ENCODE results near the gene CSTA.
A peak's percentile ranks its signal among the peaks of the same experiment; 100 is the strongest.

CSTA gene
- 0 to 0.19 (median 0) reads per million in 3 donors for total RNA-seq

- Histone ChIP-seq H3K27me3 (replicated peaks; ENCODE audit: control insufficient read depth, insufficient read depth, low read length, poor library complexity, severe bottlenecking) (no peaks in the 10 kb centered on the region), H3K27ac (ENCODE audit: insufficient read depth, low read length, poor library complexity, severe bottlenecking) (no peak within 1 kb of the TSS), H3K4me3 (ENCODE audit: insufficient read depth, low read depth, low read length, poor library complexity, severe bottlenecking) (no peak within 1 kb of the TSS), H3K36me3 (ENCODE audit: control insufficient read depth, insufficient read depth, low read length) (no peaks in the 10 kb centered on the region), H3K9me3 (ENCODE audit: control insufficient read depth, low read length) (no peaks in the 10 kb centered on the region), H3K4me1 (ENCODE audit: control insufficient read depth, insufficient read depth, low read length, poor library complexity, severe bottlenecking) (peaks cover 9% of the 10 kb centered on the region)
- DNase-seq = no peak
These were observed at the start of gene CSTA for GRCh38 chr3:122324871-122325323. CSTA (plus strand) TSS chr3:122325248; CDS start chr3:122325293, 45 bp downstream.

- DNase-seq = no peak
- Histone ChIP-seq H3K36me3 (ENCODE audit: control insufficient read depth, insufficient read depth, low read length) (no peaks in the 10 kb centered on the region), H3K27ac (ENCODE audit: insufficient read depth, low read length, poor library complexity, severe bottlenecking) (no peak overlapping the region)
These were observed 43.2 kb upstream of the CSTA start for GRCh38 chr3:122281891-122282290.

GRCh38 chr3:122283796-122284445 lies 41.1 kb upstream of the CSTA start:
- Histone ChIP-seq H3K4me1 (ENCODE audit: control insufficient read depth, insufficient read depth, low read length, poor library complexity, severe bottlenecking) (no peaks in the 10 kb centered on the region), H3K9me3 (ENCODE audit: control insufficient read depth, low read length) (no peaks in the 10 kb centered on the region), H3K4me3 (ENCODE audit: insufficient read depth, low read depth, low read length, poor library complexity, severe bottlenecking) (no peak overlapping the region), H3K36me3 (ENCODE audit: control insufficient read depth, insufficient read depth, low read length) (no peaks in the 10 kb centered on the region), H3K27ac (ENCODE audit: insufficient read depth, low read length, poor library complexity, severe bottlenecking) (no peak overlapping the region), H3K27me3 (replicated peaks; ENCODE audit: control insufficient read depth, insufficient read depth, low read length, poor library complexity, severe bottlenecking) (no peaks in the 10 kb centered on the region)
- DNase-seq = no peak

More at GRCh38 chr3:122281891-122282290, 43.2 kb upstream of the CSTA start:
- no peaks in the 10 kb centered on the region for H3K27me3 ChIP-seq (replicated peaks; ENCODE audit: control insufficient read depth, insufficient read depth, low read length, poor library complexity, severe bottlenecking)
- no peak overlapping the region for H3K4me3 ChIP-seq (ENCODE audit: insufficient read depth, low read depth, low read length, poor library complexity, severe bottlenecking)
- H3K4me1 ChIP-seq (ENCODE audit: control insufficient read depth, insufficient read depth, low read length, poor library complexity, severe bottlenecking) = no peaks in the 10 kb centered on the region
- H3K9me3 ChIP-seq (ENCODE audit: control insufficient read depth, low read length) = no peaks in the 10 kb centered on the region

GRCh38 chr3:122284486-122284885 lies 40.6 kb upstream of the CSTA start:
- Histone ChIP-seq H3K4me3 (ENCODE audit: insufficient read depth, low read depth, low read length, poor library complexity, severe bottlenecking) (no peak overlapping the region), H3K27me3 (replicated peaks; ENCODE audit: control insufficient read depth, insufficient read depth, low read length, poor library complexity, severe bottlenecking) (no peaks in the 10 kb centered on the region), H3K4me1 (ENCODE audit: control insufficient read depth, insufficient read depth, low read length, poor library complexity, severe bottlenecking) (peaks cover 2% of the 10 kb centered on the region), H3K27ac (ENCODE audit: insufficient read depth, low read length, poor library complexity, severe bottlenecking) (no peak overlapping the region), H3K36me3 (ENCODE audit: control insufficient read depth, insufficient read depth, low read length) (no peaks in the 10 kb centered on the region), H3K9me3 (ENCODE audit: control insufficient read depth, low read length) (no peaks in the 10 kb centered on the region)
- no peak for DNase-seq

- peaks cover 8% of the 10 kb centered on the region for H3K4me1 ChIP-seq (ENCODE audit: control insufficient read depth, insufficient read depth, low read length, poor library complexity, severe bottlenecking)
- no peaks in the 10 kb centered on the region for H3K9me3 ChIP-seq (ENCODE audit: control insufficient read depth, low read length)
- H3K4me3 ChIP-seq (ENCODE audit: insufficient read depth, low read depth, low read length, poor library complexity, severe bottlenecking) = no peak overlapping the region
- no peak for DNase-seq
- H3K36me3 ChIP-seq (ENCODE audit: control insufficient read depth, insufficient read depth, low read length) = no peaks in the 10 kb centered on the region
- H3K27ac ChIP-seq (ENCODE audit: insufficient read depth, low read length, poor library complexity, severe bottlenecking) = no peak overlapping the region
- H3K27me3 ChIP-seq (replicated peaks; ENCODE audit: control insufficient read depth, insufficient read depth, low read length, poor library complexity, severe bottlenecking) = no peaks in the 10 kb centered on the region
These were observed 30.7 kb upstream of the CSTA start for GRCh38 chr3:122294359-122294758.

GRCh38 chr3:122295266-122296062 lies 29.6 kb upstream of the CSTA start:
- Histone ChIP-seq H3K27me3 (replicated peaks; ENCODE audit: control insufficient read depth, insufficient read depth, low read length, poor library complexity, severe bottlenecking) (no peaks in the 10 kb centered on the region), H3K36me3 (ENCODE audit: control insufficient read depth, insufficient read depth, low read length) (no peaks in the 10 kb centered on the region), H3K4me3 (ENCODE audit: insufficient read depth, low read depth, low read length, poor library complexity, severe bottlenecking) (no peak overlapping the region), H3K9me3 (ENCODE audit: control insufficient read depth, low read length) (no peaks in the 10 kb centered on the region), H3K4me1 (ENCODE audit: control insufficient read depth, insufficient read depth, low read length, poor library complexity, severe bottlenecking) (peaks cover 4% of the 10 kb centered on the region), H3K27ac (ENCODE audit: insufficient read depth, low read length, poor library complexity, severe bottlenecking) (no peak overlapping the region)
- no peak for DNase-seq

GRCh38 chr3:122298239-122298638 lies 26.8 kb upstream of the CSTA start:
- no peaks in the 10 kb centered on the region for H3K9me3 ChIP-seq (ENCODE audit: control insufficient read depth, low read length)
- H3K36me3 ChIP-seq (ENCODE audit: control insufficient read depth, insufficient read depth, low read length) = no peaks in the 10 kb centered on the region
- peaks cover 4% of the 10 kb centered on the region for H3K4me1 ChIP-seq (ENCODE audit: control insufficient read depth, insufficient read depth, low read length, poor library complexity, severe bottlenecking)
- no peak overlapping the region for H3K4me3 ChIP-seq (ENCODE audit: insufficient read depth, low read depth, low read length, poor library complexity, severe bottlenecking)
- no peaks in the 10 kb centered on the region for H3K27me3 ChIP-seq (replicated peaks; ENCODE audit: control insufficient read depth, insufficient read depth, low read length, poor library complexity, severe bottlenecking)
- no peak for DNase-seq
- no peak overlapping the region for H3K27ac ChIP-seq (ENCODE audit: insufficient read depth, low read length, poor library complexity, severe bottlenecking)

GRCh38 chr3:122299215-122299614 lies 25.8 kb upstream of the CSTA start:
- Histone ChIP-seq H3K27me3 (replicated peaks; ENCODE audit: control insufficient read depth, insufficient read depth, low read length, poor library complexity, severe bottlenecking) (no peaks in the 10 kb centered on the region), H3K36me3 (ENCODE audit: control insufficient read depth, insufficient read depth, low read length) (no peaks in the 10 kb centered on the region), H3K4me3 (ENCODE audit: insufficient read depth, low read depth, low read length, poor library complexity, severe bottlenecking) (no peak overlapping the region), H3K9me3 (ENCODE audit: control insufficient read depth, low read length) (no peaks in the 10 kb centered on the region), H3K4me1 (ENCODE audit: control insufficient read depth, insufficient read depth, low read length, poor library complexity, severe bottlenecking) (peaks cover 4% of the 10 kb centered on the region), H3K27ac (ENCODE audit: insufficient read depth, low read length, poor library complexity, severe bottlenecking) (no peak overlapping the region)
- no peak for DNase-seq

- Histone ChIP-seq H3K36me3 (ENCODE audit: control insufficient read depth, insufficient read depth, low read length) (no peaks in the 10 kb centered on the region), H3K9me3 (ENCODE audit: control insufficient read depth, low read length) (no peaks in the 10 kb centered on the region), H3K4me1 (ENCODE audit: control insufficient read depth, insufficient read depth, low read length, poor library complexity, severe bottlenecking) (peaks cover 2% of the 10 kb centered on the region), H3K27me3 (replicated peaks; ENCODE audit: control insufficient read depth, insufficient read depth, low read length, poor library complexity, severe bottlenecking) (no peaks in the 10 kb centered on the region), H3K4me3 (ENCODE audit: insufficient read depth, low read depth, low read length, poor library complexity, severe bottlenecking) (no peak overlapping the region), H3K27ac (ENCODE audit: insufficient read depth, low read length, poor library complexity, severe bottlenecking) (no peak overlapping the region)
- peak in 1 of 3 donors; percentile 17 for DNase-seq
These were observed 25.1 kb upstream of the CSTA start for GRCh38 chr3:122299872-122300460.

GRCh38 chr3:122301063-122301462 lies 24.0 kb upstream of the CSTA start:
- no peak overlapping the region for H3K27ac ChIP-seq (ENCODE audit: insufficient read depth, low read length, poor library complexity, severe bottlenecking)
- H3K36me3 ChIP-seq (ENCODE audit: control insufficient read depth, insufficient read depth, low read length) = no peaks in the 10 kb centered on the region
- no peaks in the 10 kb centered on the region for H3K27me3 ChIP-seq (replicated peaks; ENCODE audit: control insufficient read depth, insufficient read depth, low read length, poor library complexity, severe bottlenecking)
- no peak overlapping the region for H3K4me3 ChIP-seq (ENCODE audit: insufficient read depth, low read depth, low read length, poor library complexity, severe bottlenecking)
- H3K9me3 ChIP-seq (ENCODE audit: control insufficient read depth, low read length) = no peaks in the 10 kb centered on the region
- no peaks in the 10 kb centered on the region for H3K4me1 ChIP-seq (ENCODE audit: control insufficient read depth, insufficient read depth, low read length, poor library complexity, severe bottlenecking)
- no peak for DNase-seq
